IPS-NIHi7 (cell line): ENCODE data around the gene HTR1B.
A peak's percentile ranks its signal among the peaks of the same experiment; 100 is the strongest.

Experiments used
- DNase-seq: peaks from one replicate; pipeline ENCODE4 v3.0.0; 2012; ENCODE audit warnings: mixed read lengths; ENCODE audit errors: extremely low spot score

Gene HTR1B

GRCh38 chr6:77463308-77463860 is at the start of gene HTR1B:
Gene HTR1B, minus strand, starts transcription at chr6:77463491. Its CDS starts 88 bp downstream, at chr6:77463403.
- DNase-seq, result peak; percentile 37

GRCh38 chr6:77512554-77512953 is 49.3 kb upstream of the HTR1B start:
- DNase-seq, result no peak

- no peak for DNase-seq
Measured at GRCh38 chr6:77511860-77512259, 48.6 kb upstream of the HTR1B start.

GRCh38 chr6:77502981-77503380 is 39.7 kb upstream of the HTR1B start:
- no peak for DNase-seq

GRCh38 chr6:77492530-77492929 is 29.2 kb upstream of the HTR1B start:
- DNase-seq, result no peak

GRCh38 chr6:77487808-77488425 is 24.6 kb upstream of the HTR1B start:
- DNase-seq, result no peak

- no peak for DNase-seq
Measured at GRCh38 chr6:77482981-77483380, 19.7 kb upstream of the HTR1B start.

GRCh38 chr6:77474973-77475372 is 11.7 kb upstream of the HTR1B start:
- DNase-seq, result no peak

- DNase-seq, result no peak
Measured at GRCh38 chr6:77474286-77474956, 11.1 kb upstream of the HTR1B start.

GRCh38 chr6:77470983-77471382 is 7.7 kb upstream of the HTR1B start:
- DNase-seq, result no peak

GRCh38 chr6:77468939-77469338 is 5.6 kb upstream of the HTR1B start:
- DNase-seq, result no peak

GRCh38 chr6:77466451-77467437 is 3.5 kb upstream of the HTR1B start:
- peak; percentile 36 for DNase-seq

GRCh38 chr6:77466055-77466450 is 2.8 kb upstream of the HTR1B start:
- DNase-seq, result peak; percentile 45

GRCh38 chr6:77464495-77464867 is 1.2 kb upstream of the HTR1B start:
- DNase-seq, result no peak

GRCh38 chr6:77463861-77464494 is 687 bp upstream of the HTR1B start:
- DNase-seq, result peak; percentile 81

- peak; percentile 38 for DNase-seq
Measured at GRCh38 chr6:77462359-77463307, 658 bp downstream of the HTR1B start.

- no peak for DNase-seq
Measured at GRCh38 chr6:77461796-77462195, 1.5 kb downstream of the HTR1B start.

GRCh38 chr6:77458421-77458820 is 4.9 kb downstream of the HTR1B start:
- DNase-seq, result no peak

- peak; percentile 71 for DNase-seq
Measured at GRCh38 chr6:77457720-77458349, 5.5 kb downstream of the HTR1B start.
